NCI-H2107 (cell line): Measurements from ENCODE around the gene AARSD1.
"Not testable (repeated sequence)": the region's sequence is repeated elsewhere in the genome, so short reads cannot be mapped to it uniquely, and the experiment has no call there.

ENCODE experiments used
- DNase-seq: peaks from one replicate; lab custom pipeline; 2025; lab: John Stamatoyannopoulos, UW

The AARSD1 gene

GRCh38 chr17:42964161-42964932, at the start of gene AARSD1:
TSS of gene AARSD1 (minus strand) at chr17:42964454. CDS start at chr17:42964440, 14 bp downstream.
- peak; percentile 70 for DNase-seq

- DNase-seq, result no peak
Measured at GRCh38 chr17:43013296-43013695, 49.0 kb upstream of the AARSD1 start.

- no peak for DNase-seq
Measured at GRCh38 chr17:43011728-43012472, 47.6 kb upstream of the AARSD1 start.

- DNase-seq, result no peak
Measured at GRCh38 chr17:43010667-43011308, 46.5 kb upstream of the AARSD1 start.

GRCh38 chr17:43006639-43007551, 42.6 kb upstream of the AARSD1 start, which contains the start of gene IFI35:
TSS of gene IFI35 (plus strand) at chr17:43006784. CDS start at chr17:43006948, 164 bp downstream.
- peak; percentile 21 for DNase-seq

- no peak for DNase-seq
Measured at GRCh38 chr17:43003542-43004172, 39.4 kb upstream of the AARSD1 start.

GRCh38 chr17:43000894-43001293, 36.6 kb upstream of the AARSD1 start:
- DNase-seq, result not testable (repeated sequence)

GRCh38 chr17:42999003-42999525, 34.8 kb upstream of the AARSD1 start:
- DNase-seq, result no peak

- peak; percentile 97 for DNase-seq
Measured at GRCh38 chr17:42997984-42998938, 34.0 kb upstream of the AARSD1 start, which contains the start of gene RPL27. TSS of gene RPL27 (plus strand) at chr17:42998419. CDS start at chr17:42998751, 332 bp downstream.

GRCh38 chr17:42997390-42997983, 33.2 kb upstream of the AARSD1 start:
- no peak for DNase-seq

- DNase-seq, result not testable (repeated sequence)
Measured at GRCh38 chr17:42993913-42994312, 29.7 kb upstream of the AARSD1 start.

GRCh38 chr17:42992872-42993271, 28.6 kb upstream of the AARSD1 start:
- DNase-seq, result no peak

- DNase-seq, result no peak
Measured at GRCh38 chr17:42991471-42991870, 27.2 kb upstream of the AARSD1 start.

- no peak for DNase-seq
Measured at GRCh38 chr17:42989726-42990652, 25.7 kb upstream of the AARSD1 start.

GRCh38 chr17:42989141-42989540, 24.9 kb upstream of the AARSD1 start:
- no peak for DNase-seq

GRCh38 chr17:42985225-42985624, 21.0 kb upstream of the AARSD1 start:
- no peak for DNase-seq

GRCh38 chr17:42982266-42982665, 18.0 kb upstream of the AARSD1 start:
- DNase-seq, result no peak
